Psoas muscle (tissue), 8 donors: ENCODE measurements around the gene MKNK2. TPM values are rescaled to one million over a fixed set of nuclear protein-coding genes. Genes with fewer than 3 reads are reported as not detected.

Experiments
- ATAC-seq, 4 donors: fragments of 200-7000 bp; cut with Tn5 transposase; one replicate each; pipeline ENCODE4 v1.9.1; 2020; ENCODE audit warnings: moderate library complexity in 3 of 4, mild to moderate bottlenecking in 2 of 4
- DNase-seq, 2 donors: peaks; one replicate each; pipeline ENCODE4 v3.0.0-alpha.2; 2020
- H3K27ac ChIP-seq: fragments of 200-600 bp; one replicate; pipeline ENCODE4 v1.8.0; 2022
- H3K27me3 ChIP-seq, 3 donors: fragments of 200-600 bp in 1 of 3; one replicate each; pipeline versions ENCODE4 v1.6.1 to v1.8.0; 2013 to 2022; ENCODE audit warnings: low read length in 2 of 3, mild to moderate bottlenecking in 2 of 3, moderate library complexity in 1 of 3; ENCODE audit not compliant: insufficient read depth in 3 of 3
- H3K36me3 ChIP-seq, 2 donors: fragments of 200-600 bp in 1 of 2; one replicate each; pipeline versions ENCODE4 v1.6.1 to v1.8.0; 2013 to 2022; ENCODE audit warnings: low read depth in 1 of 2, mild to moderate bottlenecking in 1 of 2, moderate library complexity in 1 of 2; ENCODE audit not compliant: insufficient read depth in 1 of 2
- H3K4me1 ChIP-seq: fragments of 200-600 bp; one replicate; pipeline ENCODE4 v1.8.0; 2022
- H3K4me3 ChIP-seq: fragments of 200-600 bp; one replicate; pipeline ENCODE4 v1.8.0; 2022; ENCODE audit warnings: mild to moderate bottlenecking
- H3K9me3 ChIP-seq: fragments of 200-600 bp; one replicate; pipeline ENCODE4 v1.8.0; 2022
- CTCF ChIP-seq: fragments of 200-600 bp; IDR thresholded peaks from one replicate; pipeline ENCODE4 v1.8.0; 2022; ENCODE audit warnings: antibody characterized with exemption
- WGBS, 3 donors: extraction: QIAGEN DNeasy Blood & Tissue Kit; methylation state at CpG; one replicate each; pipeline versions ENCODE4 v1.1.6 to v1.1.7; 2013; 5-methylcytosine and 5-hydroxymethylcytosine counted together
- intact Hi-C, 2 donors: fragments of 100-400 bp; cut with DNase I; formaldehyde crosslinking; loops; one replicate each; pipeline versions ENCODE4 v1.11.0 to v1.14.2; 2022
- polyA plus RNA-seq, 3 donors: library from polyadenylated mRNA; stranded (reverse); fragments of 200-250 nt; gene quantifications; one replicate each; pipeline ENCODE4 v1.2.3, GENCODE V29; 2013
- total RNA-seq, 4 donors: library from RNA; stranded (reverse); fragmentation: NEBNext Ultra II Directional in 2 of 4; extraction: Animal tissue kit (Norgen Biotek cat#: 25700) in 2 of 4; gene quantifications; one replicate each; pipeline versions ENCODE4 v1.2.1 to v1.2.4, GENCODE V29; 2021 to 2023
- donor health status: healthy with polysubstance abuse.
- donor health status: DM: no; HTN: no; CAD: no; lungs with moderate emphysema.
- donor health status: Bipolar disorder and iron deficiency.
- donor health status: healthy.
- donor health status: DM: yes; HTN: yes; CAD: no.
- donor health status: DM: no; HTN: no; CAD: no.
- donor health status: DM: no; HTN: no; CAD: no.
- donor health status: DM: yes; HTN: yes; CAD: no.

Gene MKNK2
- total and polyA plus RNA-seq, 7 donors = 793 to 2,795 (median 1,017) TPM

GRCh38 chr19:2084993-2085720 is 34.1 kb upstream of the MKNK2 start:
- peak overlapping the region; percentile 2 for H3K27ac ChIP-seq
- WGBS, 3 donors = 76 to 84% (median 77%) methylated on average over 28 of the region's 28 CpGs
- H3K4me3 ChIP-seq = no peak overlapping the region
- peak; percentile 65 to 78 for DNase-seq
- TF ChIP-seq CTCF = no peak
- intact Hi-C loops = no loop called here
- H3K9me3 ChIP-seq = no peaks in the 10 kb centered on the region
- peaks cover 0 to 26% of the 10 kb centered on the region in 2 donors for H3K36me3 ChIP-seq
- no peaks in the 10 kb centered on the region for H3K27me3 ChIP-seq
- ATAC-seq = peak in 2 of 4 donors; percentile 9 to 11
- H3K4me1 ChIP-seq = peaks cover 13% of the 10 kb centered on the region

- peaks cover 7% of the 10 kb centered on the region for H3K4me1 ChIP-seq
- 73 to 78% (median 76%) methylated on average over 16 to 20 of the region's 20 CpGs for WGBS, 3 donors
These were observed 32.3 kb upstream of the MKNK2 start for GRCh38 chr19:2083174-2083854.

DNA sequence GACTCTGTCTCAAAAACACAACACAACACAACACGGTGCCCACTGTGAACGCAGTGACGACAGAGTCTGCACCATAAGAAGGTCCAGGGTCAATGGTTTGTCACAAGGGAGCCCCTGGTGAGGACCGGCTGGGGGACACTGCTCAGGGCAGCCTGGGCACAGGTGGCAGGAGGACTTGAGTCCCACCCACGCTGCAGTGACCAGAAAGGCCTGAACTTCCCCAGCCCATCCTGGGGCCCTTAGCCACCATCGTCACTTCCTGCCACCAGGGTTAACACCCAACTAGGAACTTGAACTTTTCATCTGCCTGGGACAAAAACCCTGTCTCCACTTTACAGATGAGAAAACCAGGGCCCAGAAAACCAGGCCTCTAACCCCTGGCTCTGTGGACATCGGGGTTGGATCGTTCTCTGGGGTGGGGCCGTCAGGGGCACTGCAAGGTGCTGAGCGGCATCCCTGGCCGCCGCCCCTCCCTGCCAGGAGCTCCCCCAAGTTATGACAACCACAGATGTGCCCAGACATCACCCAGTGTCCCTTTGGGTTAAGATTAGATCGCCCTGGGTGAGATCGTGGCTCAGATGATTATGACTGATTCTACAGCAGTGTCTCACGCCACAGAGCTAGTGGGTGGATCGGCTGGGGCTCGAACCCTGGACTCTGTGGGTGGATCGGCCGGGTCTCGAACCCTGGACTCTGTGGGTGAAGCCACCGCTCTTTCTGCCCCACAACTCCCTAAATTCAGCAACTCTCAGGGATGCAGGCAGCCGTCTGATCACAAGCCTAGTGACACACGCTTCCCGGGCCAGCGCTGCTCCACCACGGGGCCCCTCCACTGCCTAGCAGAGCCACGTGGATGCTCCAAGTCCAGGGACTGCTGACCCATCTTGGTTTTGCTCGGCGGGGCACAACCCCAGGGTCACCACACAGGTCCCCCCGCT is 31.1 kb upstream of the MKNK2 start:
- H3K9me3 ChIP-seq = no peaks in the 10 kb centered on the region
- intact Hi-C loops = no loop called here
- DNase-seq (peak in 1 of 2 donors; percentile 62), ATAC-seq (no peak)
- peaks cover 0 to 56% of the 10 kb centered on the region in 2 donors for H3K36me3 ChIP-seq
- 85 to 91% (median 88%) methylated on average over 30 of the region's 30 CpGs for whole genome bisulfite sequencing, 3 donors
- H3K27me3 ChIP-seq = no peaks in the 10 kb centered on the region
- no peak overlapping the region for H3K4me3 ChIP-seq
- no peak for TF ChIP-seq CTCF
- peaks cover 5% of the 10 kb centered on the region for H3K4me1 ChIP-seq
- H3K27ac ChIP-seq = peak overlapping the region; percentile 23

More at GRCh38 chr19:2083174-2083854, 32.3 kb upstream of the MKNK2 start:
- H3K27me3 ChIP-seq = no peaks in the 10 kb centered on the region
- TF ChIP-seq CTCF = no peak
- DNase-seq = peak in 1 of 2 donors; percentile 58
- intact Hi-C loops = no loop called here
- no peak overlapping the region for H3K27ac ChIP-seq
- ATAC-seq = no peak
- H3K36me3 ChIP-seq = peaks cover 0 to 44% of the 10 kb centered on the region in 2 donors
- no peaks in the 10 kb centered on the region for H3K9me3 ChIP-seq
- peak overlapping the region; percentile 12 for H3K4me3 ChIP-seq

GRCh38 chr19:2080336-2080988 is 29.4 kb upstream of the MKNK2 start:
- H3K27me3 ChIP-seq = no peaks in the 10 kb centered on the region
- H3K9me3 ChIP-seq = no peaks in the 10 kb centered on the region
- ATAC-seq = no peak
- TF ChIP-seq CTCF = no peak
- no peaks in the 10 kb centered on the region for H3K4me1 ChIP-seq
- intact Hi-C loops = no loop called here
- WGBS, 3 donors = 78 to 89% (median 84%) methylated on average over 23 of the region's 23 CpGs
- DNase-seq = no peak
- peaks cover 2 to 72% of the 10 kb centered on the region in 2 donors for H3K36me3 ChIP-seq
- H3K27ac ChIP-seq = no peak overlapping the region
- H3K4me3 ChIP-seq = no peak overlapping the region
